ENCODE measurements around the gene CHCHD6. TPM values are rescaled to one million over a fixed set of nuclear protein-coding genes. Genes with fewer than 3 reads are reported as not detected.

The CHCHD6 gene
- total and polyA plus RNA-seq, 2 donors (not counting 3 experiments of a cell fraction or from before 2014, with no cell fraction given): 8.4 to 10.1 TPM

DNA sequence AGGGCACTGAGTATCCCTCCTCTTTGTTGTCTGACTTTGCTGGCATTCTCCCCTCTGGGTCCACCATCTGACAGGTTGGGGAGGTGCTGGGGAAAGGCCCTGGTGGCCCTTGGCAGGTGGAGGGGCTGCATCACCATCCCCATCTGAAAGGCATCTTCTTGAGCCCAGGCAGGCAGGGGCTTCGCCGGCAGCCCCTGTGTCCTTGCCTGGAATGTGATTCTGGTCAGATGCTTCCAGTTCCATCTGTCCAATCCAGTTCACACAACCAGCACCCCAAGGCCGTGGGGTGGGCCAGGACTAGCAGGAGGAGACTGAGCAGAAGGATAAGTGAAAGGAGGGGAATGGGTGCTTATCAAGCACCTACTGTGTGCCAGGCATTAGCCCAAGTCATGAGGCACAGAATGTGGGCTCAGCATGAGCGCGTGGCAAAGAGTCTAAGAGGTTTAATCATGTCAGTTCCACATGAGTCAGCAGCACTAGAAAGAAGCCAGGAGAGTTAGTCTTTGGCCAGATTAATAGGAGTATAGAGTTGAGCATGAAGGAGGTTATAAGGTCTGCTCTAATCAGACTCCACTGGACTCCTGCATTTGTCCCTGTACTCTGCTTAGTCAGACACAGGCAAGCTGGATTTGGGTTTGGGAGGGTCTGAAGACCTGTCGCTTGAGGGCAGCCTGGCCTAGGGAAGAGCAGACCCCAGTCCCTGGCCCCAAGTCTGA lies 38.7 kb upstream of the CHCHD6 start:
- ChIA-PET CTCF (no interaction called here), POLR2A (no interaction called here)
- H3K4me2 ChIP-seq (ENCODE audit: insufficient read depth, low read length): no peak overlapping the region
- dilution Hi-C loops (cut with MboI; ENCODE audit: extremely low pct_ligation_motif_present, low sequenced_read_pairs) (no loop called here), intact Hi-C loops (cut with micrococcal nuclease) (no loop called here)
- FAIRE-seq: no peak
- H3K4me1 ChIP-seq (ENCODE audit: control insufficient read depth, extremely low read depth, insufficient read depth, low read length): no peaks in the 10 kb centered on the region
- TF ChIP-seq CTCF (IDR thresholded peaks at IDR 0.05; ENCODE audit: extremely low read depth in 1 of 2, insufficient read depth in 1 of 2, low read depth in 1 of 2, low read length in 2 of 2) (no peak), JUN (IDR thresholded peaks at IDR 0.05; ENCODE audit: borderline replicate concordance, insufficient read depth, insufficient read length, low read depth) (no peak), MAX (IDR thresholded peaks at IDR 0.05; ENCODE audit: insufficient read depth, insufficient read length) (no peak), POLR2AphosphoS5 (IDR thresholded peaks at IDR 0.05; ENCODE audit: insufficient read depth, low read depth, low read length) (no peak), EZH2 (IDR thresholded peaks at IDR 0.05; ENCODE audit: borderline replicate concordance, low read depth, low read length, severe bottlenecking) (no peak), MYC (IDR thresholded peaks at IDR 0.05; ENCODE audit: low read depth, low read length) (no peak)
- H4K20me1 ChIP-seq (replicated peaks; ENCODE audit: control insufficient read depth, extremely low read depth, insufficient read depth, low read length): no peaks in the 10 kb centered on the region
- H3K27ac ChIP-seq (ENCODE audit: insufficient read depth, low read depth, low read length): no peak overlapping the region
- no peaks in the 10 kb centered on the region for H3K9me3 ChIP-seq (replicated peaks; ENCODE audit: control insufficient read depth, insufficient read depth, low read length)
- H3K9me1 ChIP-seq (replicated peaks; ENCODE audit: control insufficient read depth, extremely low read depth, insufficient read depth, low read length): no peaks in the 10 kb centered on the region
- H2AFZ ChIP-seq (ENCODE audit: low read depth, low read length): no peak overlapping the region
- BruUV-seq (replicated peaks): no TSS peak
- no peaks in the 10 kb centered on the region for H3K79me2 ChIP-seq (ENCODE audit: control insufficient read depth, insufficient read depth, low read length)
- H3K9ac ChIP-seq (replicated peaks; ENCODE audit: extremely low read depth, insufficient read depth, low read length): no peak overlapping the region
- no peaks in the 10 kb centered on the region for H3K36me3 ChIP-seq (ENCODE audit: control insufficient read depth in 2 of 2, extremely low read depth in 1 of 2, insufficient read depth in 2 of 2, low read length in 2 of 2)
- H3K27me3 ChIP-seq (ENCODE audit: control insufficient read depth in 2 of 2, insufficient read depth in 2 of 2, low read length in 2 of 2): peaks cover 9 to 13% of the 10 kb centered on the region in 2 experiments
- DNase-seq (ENCODE audit: low read depth, low spot score): no peak
- H3K4me3 ChIP-seq (replicated peaks in 1 of 3; ENCODE audit: insufficient read depth in 1 of 3, low read depth in 1 of 3, low read length in 3 of 3): no peak overlapping the region

Measured in endothelial cell of umbilical vein (primary cell).